GM12864 (cell line): ENCODE measurements around the gene YDJC.
"Not testable (repeated sequence)": the region's sequence is repeated elsewhere in the genome, so short reads cannot be mapped to it uniquely, and the experiment has no call there.

Experiments used
- DNase-seq: peaks from one replicate; pipeline ENCODE4 v3.0.0-alpha.2; 2011; ENCODE audit warnings: low read depth
- H3K4me3 ChIP-seq: 2 replicates; pipeline ENCODE4 v1.5.1; 2011; ENCODE audit warnings: mild to moderate bottlenecking, low read depth, low read length, control low read depth
- TF ChIP-seq, protein P1 (sequence below): IDR thresholded peaks from 2 replicates; pipeline ENCODE4 v1.5.1; 2011; ENCODE audit warnings: low read depth, mild to moderate bottlenecking, moderate library complexity, low read length, control low read depth, inconsistent platforms; ENCODE audit errors: missing control alignments

YDJC gene, protein sequence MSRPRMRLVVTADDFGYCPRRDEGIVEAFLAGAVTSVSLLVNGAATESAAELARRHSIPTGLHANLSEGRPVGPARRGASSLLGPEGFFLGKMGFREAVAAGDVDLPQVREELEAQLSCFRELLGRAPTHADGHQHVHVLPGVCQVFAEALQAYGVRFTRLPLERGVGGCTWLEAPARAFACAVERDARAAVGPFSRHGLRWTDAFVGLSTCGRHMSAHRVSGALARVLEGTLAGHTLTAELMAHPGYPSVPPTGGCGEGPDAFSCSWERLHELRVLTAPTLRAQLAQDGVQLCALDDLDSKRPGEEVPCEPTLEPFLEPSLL

DNA sequence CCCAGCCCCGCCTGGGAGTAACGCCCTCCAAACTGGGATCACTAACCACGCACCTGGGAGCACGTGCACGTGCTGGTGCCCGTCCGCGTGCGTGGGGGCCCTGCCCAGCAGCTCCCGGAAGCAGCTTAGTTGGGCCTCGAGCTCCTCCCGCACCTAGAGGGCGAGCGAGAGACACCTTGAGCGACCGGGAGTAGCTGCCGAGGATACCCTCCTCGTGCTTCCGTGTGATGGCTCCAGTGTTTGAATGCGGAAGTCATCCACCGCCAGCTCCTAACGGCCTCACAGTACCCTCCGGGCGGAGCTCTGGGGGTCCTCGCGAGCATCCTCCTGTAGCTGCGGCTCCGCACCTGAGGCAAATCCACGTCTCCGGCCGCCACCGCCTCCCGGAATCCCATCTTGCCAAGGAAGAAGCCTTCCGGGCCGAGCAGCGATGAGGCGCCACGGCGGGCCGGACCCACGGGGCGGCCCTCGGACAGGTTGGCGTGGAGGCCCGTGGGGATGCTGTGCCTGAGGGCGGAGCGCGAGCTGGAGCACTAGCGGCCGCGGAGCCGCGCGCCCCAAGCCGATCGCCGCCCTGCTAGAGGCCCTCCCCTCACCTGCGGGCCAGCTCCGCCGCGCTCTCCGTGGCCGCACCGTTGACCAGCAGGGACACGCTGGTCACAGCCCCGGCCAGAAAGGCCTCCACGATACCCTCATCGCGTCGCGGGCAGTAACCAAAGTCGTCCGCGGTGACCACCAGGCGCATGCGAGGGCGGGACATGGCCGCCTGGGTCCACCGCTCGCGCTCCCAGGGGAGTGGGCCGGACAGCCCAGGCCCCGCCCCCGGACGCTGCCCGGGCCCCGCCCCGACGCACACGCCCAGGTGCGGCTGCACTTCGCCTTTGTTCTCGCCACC is at the start of gene YDJC:
YDJC (minus strand) TSS at position 768 of the 895 bp plus-strand sequence; CDS start at position 760, 8 bp downstream.
- TF ChIP-seq, protein P1, sequence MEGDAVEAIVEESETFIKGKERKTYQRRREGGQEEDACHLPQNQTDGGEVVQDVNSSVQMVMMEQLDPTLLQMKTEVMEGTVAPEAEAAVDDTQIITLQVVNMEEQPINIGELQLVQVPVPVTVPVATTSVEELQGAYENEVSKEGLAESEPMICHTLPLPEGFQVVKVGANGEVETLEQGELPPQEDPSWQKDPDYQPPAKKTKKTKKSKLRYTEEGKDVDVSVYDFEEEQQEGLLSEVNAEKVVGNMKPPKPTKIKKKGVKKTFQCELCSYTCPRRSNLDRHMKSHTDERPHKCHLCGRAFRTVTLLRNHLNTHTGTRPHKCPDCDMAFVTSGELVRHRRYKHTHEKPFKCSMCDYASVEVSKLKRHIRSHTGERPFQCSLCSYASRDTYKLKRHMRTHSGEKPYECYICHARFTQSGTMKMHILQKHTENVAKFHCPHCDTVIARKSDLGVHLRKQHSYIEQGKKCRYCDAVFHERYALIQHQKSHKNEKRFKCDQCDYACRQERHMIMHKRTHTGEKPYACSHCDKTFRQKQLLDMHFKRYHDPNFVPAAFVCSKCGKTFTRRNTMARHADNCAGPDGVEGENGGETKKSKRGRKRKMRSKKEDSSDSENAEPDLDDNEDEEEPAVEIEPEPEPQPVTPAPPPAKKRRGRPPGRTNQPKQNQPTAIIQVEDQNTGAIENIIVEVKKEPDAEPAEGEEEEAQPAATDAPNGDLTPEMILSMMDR: peak; percentile 76
- DNase-seq: peak; percentile 92

DNA sequence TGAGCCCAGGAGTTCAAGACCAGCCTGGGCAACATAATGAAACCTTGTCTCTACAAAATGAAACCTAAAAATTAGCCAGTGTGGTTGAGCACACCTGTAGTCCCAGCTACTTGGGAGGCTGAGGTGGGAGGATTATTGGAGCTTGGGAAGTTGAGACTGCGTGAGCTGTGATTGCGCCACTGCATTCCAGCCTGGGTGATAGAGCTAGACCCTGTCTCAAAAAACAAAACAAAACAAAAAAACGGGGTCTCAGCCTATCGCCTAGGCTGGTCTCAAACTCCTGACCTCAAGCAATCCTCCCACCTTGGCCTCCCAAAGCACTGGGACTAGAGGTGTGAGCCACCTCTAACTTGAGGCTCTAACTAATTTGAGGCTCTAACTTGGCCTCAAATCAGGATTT is 49.6 kb upstream of the YDJC start:
- TF ChIP-seq, protein P1: no peak
- DNase-seq: no peak
- no peak overlapping the region for H3K4me3 ChIP-seq

More for the DNA sequence above, at the start of gene YDJC:
- peak within 1 kb of the TSS; percentile 82 for H3K4me3 ChIP-seq

DNA sequence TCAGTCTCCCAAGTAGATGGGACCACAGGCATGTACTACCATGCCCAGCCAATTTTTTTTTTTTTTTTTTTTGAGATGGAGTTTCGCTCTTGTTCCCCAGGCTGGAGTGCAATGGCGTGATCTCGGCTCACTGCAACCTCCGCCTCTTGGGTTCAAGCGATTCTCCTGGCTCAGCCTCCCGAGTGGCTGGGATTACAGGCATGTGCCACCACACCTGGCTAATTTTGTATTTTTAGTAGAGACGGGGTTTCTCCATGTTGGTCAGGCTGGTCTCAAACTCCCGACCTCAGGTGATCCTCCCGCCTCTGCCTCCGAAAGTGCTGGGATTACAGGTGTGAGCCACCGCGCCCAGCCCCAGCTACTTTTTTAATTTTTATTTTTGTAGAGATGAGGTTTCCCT is 49.0 kb upstream of the YDJC start:
- H3K4me3 ChIP-seq, DNase-seq: not testable (repeated sequence)

DNA sequence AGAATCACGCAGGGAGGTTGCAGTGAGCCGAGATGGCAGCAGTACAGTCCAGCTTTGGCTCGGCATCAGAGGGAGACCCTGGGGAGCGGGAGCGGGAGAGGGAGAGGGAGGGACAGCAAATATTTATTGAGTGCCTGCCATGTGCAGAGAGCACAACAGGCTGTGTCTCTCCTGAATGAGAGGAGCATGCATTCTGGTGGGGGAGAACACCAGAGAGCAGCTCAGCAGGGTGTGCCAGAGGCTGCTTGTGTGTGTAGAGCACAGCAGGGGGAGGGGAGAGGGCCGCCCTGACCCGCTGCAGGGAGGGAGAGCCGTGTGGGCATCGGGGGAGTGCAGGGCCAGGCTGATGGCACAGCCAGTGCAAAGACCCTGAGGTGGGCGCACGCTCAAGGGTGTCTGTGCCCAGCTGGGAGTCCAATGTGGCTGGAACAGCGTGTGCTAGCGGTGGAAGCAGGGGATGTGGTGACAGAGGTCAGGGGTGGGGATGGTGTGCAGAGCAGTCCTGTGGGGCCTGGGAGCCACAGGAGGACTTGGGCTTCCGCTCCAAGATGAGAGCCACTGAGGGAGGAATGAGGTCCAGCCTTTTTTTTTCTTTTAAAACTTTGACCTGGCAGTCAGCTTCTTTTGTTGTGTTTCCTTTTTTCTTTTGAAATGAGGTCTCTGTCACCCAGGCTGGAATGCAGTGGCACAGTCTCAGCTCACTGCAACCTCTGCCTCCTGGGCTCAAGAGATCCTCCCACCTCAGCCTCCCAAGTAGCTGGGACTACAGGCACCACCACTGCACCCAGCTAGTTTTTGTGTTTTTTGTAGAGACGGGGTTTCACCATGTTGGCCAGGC is 48.0 kb upstream of the YDJC start:
- no peak overlapping the region for H3K4me3 ChIP-seq
- no peak for DNase-seq
- TF ChIP-seq, protein P1: no peak

DNA sequence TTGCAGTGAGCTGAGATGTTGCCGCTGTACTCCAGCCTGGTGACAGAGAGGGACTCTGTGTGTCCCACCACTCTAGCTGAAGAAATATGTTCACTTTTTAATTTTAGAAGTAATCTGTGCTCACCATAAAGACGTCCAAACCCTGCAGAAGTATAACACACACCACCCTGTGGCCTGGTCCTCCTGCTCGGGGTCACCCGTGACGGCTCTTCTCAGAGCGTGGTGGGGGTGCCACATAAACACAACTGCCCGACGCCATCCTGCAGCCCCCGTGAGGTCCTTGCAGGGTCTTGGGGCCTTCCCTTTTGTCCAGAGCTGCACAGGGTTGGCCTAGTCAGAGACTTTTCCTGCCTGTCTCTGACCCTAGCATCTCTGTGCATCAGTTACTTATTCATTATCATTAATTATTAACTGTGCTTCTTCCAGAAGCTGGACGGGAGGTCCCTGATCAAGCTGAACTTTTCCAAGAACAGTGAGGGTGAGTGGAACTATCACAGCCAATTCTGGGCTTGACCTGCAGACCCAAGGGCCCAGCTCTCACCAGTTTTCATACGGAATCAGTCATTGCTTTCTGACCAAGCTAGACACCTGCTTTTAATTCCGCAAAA is 44.9 kb upstream of the YDJC start:
- TF ChIP-seq, protein P1: no peak
- no peak overlapping the region for H3K4me3 ChIP-seq

DNA sequence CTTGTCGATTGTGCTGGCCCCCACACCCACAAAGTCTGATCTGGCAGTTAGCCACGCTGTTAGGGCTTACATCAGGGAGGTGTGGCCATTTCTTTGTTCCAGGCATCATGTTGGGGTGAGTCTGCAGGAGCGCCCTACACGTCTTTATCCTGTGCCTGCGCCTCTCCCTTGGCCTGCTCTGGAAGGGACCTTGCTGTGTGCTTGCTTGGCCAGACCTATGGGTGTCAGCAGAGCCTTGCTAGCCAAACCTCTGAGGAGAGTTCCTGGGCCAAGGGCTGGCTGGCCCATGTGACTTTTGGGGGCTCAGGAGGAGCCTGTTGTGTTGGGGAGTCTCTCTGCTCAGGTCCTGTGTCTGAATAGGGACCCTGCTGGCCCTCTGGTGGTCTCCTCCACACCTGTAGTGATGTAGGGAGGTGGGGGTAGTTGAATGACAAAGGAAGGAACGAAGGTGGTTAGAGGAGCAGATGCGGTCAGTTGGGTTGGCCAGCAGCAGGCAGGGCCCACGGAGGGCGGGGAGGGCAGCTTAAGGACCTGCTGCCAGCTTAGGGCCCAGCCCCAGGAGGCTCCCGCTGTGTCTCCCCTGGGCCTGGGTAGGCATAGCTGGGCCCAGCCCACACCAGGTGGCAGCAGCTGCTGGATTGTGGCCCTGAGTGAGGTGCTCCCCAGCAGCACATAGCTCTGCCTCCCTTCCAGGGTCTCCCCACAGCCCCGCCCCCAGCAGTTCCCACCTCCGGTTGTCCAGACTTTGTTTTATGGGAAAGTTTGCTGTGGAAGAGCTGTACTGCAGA is 43.9 kb upstream of the YDJC start:
- no peak overlapping the region for H3K4me3 ChIP-seq
- TF ChIP-seq, protein P1: no peak
- DNase-seq: no peak

More for the DNA sequence above, 44.9 kb upstream of the YDJC start:
- no peak for DNase-seq
